ENCODE data around the gene KLK8.
"Not testable (repeated sequence)": the region's sequence is repeated elsewhere in the genome, so short reads cannot be mapped to it uniquely, and the experiment has no call there.

DNA sequence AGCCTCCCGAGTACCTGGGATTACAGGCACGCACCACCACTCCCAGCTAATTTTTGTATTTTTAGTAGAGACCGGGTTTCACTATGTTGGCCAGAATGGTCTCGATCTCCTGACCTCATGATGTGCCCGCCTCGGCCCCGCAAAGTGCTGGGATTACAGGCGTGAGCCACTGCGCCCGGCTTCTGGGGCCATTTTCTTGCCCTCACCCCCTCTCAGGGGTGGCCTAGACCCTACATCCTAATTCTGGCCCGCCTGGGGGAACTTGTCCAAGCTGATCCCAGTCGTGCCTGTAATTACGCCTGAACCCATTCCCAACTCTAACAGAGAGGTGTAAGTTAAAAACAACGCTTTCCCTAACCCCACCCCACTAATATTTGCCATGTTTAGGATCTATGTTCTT, 17.0 kb downstream of the KLK8 start:
- TF ChIP-seq, protein P1, sequence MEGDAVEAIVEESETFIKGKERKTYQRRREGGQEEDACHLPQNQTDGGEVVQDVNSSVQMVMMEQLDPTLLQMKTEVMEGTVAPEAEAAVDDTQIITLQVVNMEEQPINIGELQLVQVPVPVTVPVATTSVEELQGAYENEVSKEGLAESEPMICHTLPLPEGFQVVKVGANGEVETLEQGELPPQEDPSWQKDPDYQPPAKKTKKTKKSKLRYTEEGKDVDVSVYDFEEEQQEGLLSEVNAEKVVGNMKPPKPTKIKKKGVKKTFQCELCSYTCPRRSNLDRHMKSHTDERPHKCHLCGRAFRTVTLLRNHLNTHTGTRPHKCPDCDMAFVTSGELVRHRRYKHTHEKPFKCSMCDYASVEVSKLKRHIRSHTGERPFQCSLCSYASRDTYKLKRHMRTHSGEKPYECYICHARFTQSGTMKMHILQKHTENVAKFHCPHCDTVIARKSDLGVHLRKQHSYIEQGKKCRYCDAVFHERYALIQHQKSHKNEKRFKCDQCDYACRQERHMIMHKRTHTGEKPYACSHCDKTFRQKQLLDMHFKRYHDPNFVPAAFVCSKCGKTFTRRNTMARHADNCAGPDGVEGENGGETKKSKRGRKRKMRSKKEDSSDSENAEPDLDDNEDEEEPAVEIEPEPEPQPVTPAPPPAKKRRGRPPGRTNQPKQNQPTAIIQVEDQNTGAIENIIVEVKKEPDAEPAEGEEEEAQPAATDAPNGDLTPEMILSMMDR (IDR thresholded peaks at IDR 0.05; ENCODE audit: low read length) = not testable (repeated sequence)
- not testable (repeated sequence) for TF ChIP-seq EZH2 (IDR thresholded peaks at IDR 0.05; ENCODE audit: borderline replicate concordance, low read length)

Measured in OCI-LY1 (cell line).